GM12878 (cell line): ENCODE data around the gene C4orf33.
"Not testable (repeated sequence)": the region's sequence is repeated elsewhere in the genome, so short reads cannot be mapped to it uniquely, and the experiment has no call there.

Experiments
- CEBPB ChIP-seq, 2 experiments: fragments of 150-350 bp in 1 of 2; IDR thresholded peaks; 2 replicates each; pipeline ENCODE4 v1.6.1; 2012 to 2014; ENCODE audit warnings: low read depth in 2 of 2, low read length in 2 of 2, borderline replicate concordance in 1 of 2, inconsistent platforms in 1 of 2
- CHD1 ChIP-seq: IDR thresholded peaks from 2 replicates; pipeline ENCODE4 v1.6.1; 2012; ENCODE audit warnings: low read depth, low read length, improper control_type of control experiment
- EP300 ChIP-seq, 2 experiments: fragments of 150-350 bp in 1 of 2; IDR thresholded peaks; 2 replicates each; pipeline ENCODE4 v1.6.1; 2011 to 2012; ENCODE audit warnings: low read depth in 2 of 2, low read length in 2 of 2, borderline replicate concordance in 1 of 2, improper control_type of control experiment in 1 of 2, inconsistent platforms in 1 of 2; ENCODE audit not compliant: control insufficient read depth in 1 of 2
- POLR2A ChIP-seq: IDR thresholded peaks from 2 replicates; pipeline ENCODE4 v1.6.1; 2011; ENCODE audit warnings: low read depth, mild to moderate bottlenecking, low read length
- POLR2AphosphoS5 ChIP-seq: IDR thresholded peaks from 2 replicates; pipeline ENCODE4 v1.6.1; 2011; ENCODE audit warnings: mild to moderate bottlenecking, low read length, inconsistent platforms
- RFX5 ChIP-seq: IDR thresholded peaks from 2 replicates; pipeline ENCODE4 v1.6.1; 2011; ENCODE audit warnings: low read depth, low read length, improper control_type of control experiment
- SRF ChIP-seq, 2 experiments: IDR thresholded peaks; 2 replicates each; pipeline ENCODE4 v1.6.1; 2011; ENCODE audit warnings: low read depth in 2 of 2, low read length in 2 of 2, mild to moderate bottlenecking in 1 of 2, moderate library complexity in 1 of 2
- STAT3 ChIP-seq: IDR thresholded peaks from 2 replicates; pipeline ENCODE4 v1.6.1; 2011; ENCODE audit warnings: low read depth, low read length, improper control_type of control experiment
- TF ChIP-seq, protein P1 (sequence below): IDR thresholded peaks from 2 replicates; pipeline ENCODE4 v1.6.1; 2012; ENCODE audit warnings: mild to moderate bottlenecking, low read depth, low read length
- TF ChIP-seq, protein P2 (sequence below): IDR thresholded peaks from 2 replicates; pipeline ENCODE4 v1.6.1; 2012; ENCODE audit warnings: low read depth, low read length, improper control_type of control experiment
- TF ChIP-seq, protein P3 (sequence below), 3 experiments: IDR thresholded peaks in 2 of 3; conservative IDR thresholded peaks in 1 of 3; 2 replicates each; pipeline ENCODE4 v1.5.1; 2011; ENCODE audit warnings: low read depth in 3 of 3, low read length in 3 of 3, mild to moderate bottlenecking in 3 of 3, control low read depth in 2 of 3, moderate library complexity in 2 of 3, inconsistent platforms in 1 of 3, mixed read lengths in 1 of 3; ENCODE audit not compliant: control insufficient read depth in 2 of 3, insufficient read depth in 1 of 3; ENCODE audit errors: extremely low read depth in 1 of 3

DNA sequence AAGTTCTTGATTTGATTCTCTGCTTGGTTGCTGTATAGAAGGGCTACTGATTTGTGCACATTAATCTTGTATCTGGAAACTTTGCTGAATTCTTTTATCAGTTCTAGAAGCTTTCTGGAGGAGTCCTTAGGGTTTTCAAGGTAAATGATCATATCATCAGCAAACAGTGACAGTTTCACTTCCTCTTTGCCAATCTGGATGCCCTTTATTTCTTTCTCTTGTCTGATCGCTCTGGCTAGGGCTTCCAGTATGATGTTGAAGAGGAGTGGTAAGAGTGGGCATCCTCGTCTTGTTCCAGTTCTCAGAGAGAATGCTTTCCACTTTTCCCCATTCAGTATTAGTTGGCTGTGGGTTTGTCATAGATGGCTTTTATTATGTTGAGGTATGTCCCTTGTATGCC is 26.4 kb upstream of the C4orf33 start:
- TF ChIP-seq, protein P1, sequence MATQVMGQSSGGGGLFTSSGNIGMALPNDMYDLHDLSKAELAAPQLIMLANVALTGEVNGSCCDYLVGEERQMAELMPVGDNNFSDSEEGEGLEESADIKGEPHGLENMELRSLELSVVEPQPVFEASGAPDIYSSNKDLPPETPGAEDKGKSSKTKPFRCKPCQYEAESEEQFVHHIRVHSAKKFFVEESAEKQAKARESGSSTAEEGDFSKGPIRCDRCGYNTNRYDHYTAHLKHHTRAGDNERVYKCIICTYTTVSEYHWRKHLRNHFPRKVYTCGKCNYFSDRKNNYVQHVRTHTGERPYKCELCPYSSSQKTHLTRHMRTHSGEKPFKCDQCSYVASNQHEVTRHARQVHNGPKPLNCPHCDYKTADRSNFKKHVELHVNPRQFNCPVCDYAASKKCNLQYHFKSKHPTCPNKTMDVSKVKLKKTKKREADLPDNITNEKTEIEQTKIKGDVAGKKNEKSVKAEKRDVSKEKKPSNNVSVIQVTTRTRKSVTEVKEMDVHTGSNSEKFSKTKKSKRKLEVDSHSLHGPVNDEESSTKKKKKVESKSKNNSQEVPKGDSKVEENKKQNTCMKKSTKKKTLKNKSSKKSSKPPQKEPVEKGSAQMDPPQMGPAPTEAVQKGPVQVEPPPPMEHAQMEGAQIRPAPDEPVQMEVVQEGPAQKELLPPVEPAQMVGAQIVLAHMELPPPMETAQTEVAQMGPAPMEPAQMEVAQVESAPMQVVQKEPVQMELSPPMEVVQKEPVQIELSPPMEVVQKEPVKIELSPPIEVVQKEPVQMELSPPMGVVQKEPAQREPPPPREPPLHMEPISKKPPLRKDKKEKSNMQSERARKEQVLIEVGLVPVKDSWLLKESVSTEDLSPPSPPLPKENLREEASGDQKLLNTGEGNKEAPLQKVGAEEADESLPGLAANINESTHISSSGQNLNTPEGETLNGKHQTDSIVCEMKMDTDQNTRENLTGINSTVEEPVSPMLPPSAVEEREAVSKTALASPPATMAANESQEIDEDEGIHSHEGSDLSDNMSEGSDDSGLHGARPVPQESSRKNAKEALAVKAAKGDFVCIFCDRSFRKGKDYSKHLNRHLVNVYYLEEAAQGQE: not testable (repeated sequence)
- TF ChIP-seq CEBPB (IDR thresholded peaks at IDR 0.05; ENCODE audit: borderline replicate concordance in 1 of 2, low read depth in 2 of 2, low read length in 2 of 2); RFX5; EP300 (IDR thresholded peaks at IDR 0.05; ENCODE audit: borderline replicate concordance in 1 of 2, control insufficient read depth in 1 of 2, low read depth in 2 of 2, low read length in 2 of 2); STAT3; SRF (IDR thresholded peaks at IDR 0.05; ENCODE audit: low read depth in 2 of 2, low read length in 2 of 2); POLR2A; CHD1; POLR2AphosphoS5: not testable (repeated sequence)
- TF ChIP-seq, protein P2, sequence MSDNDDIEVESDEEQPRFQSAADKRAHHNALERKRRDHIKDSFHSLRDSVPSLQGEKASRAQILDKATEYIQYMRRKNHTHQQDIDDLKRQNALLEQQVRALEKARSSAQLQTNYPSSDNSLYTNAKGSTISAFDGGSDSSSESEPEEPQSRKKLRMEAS: not testable (repeated sequence)
- TF ChIP-seq, protein P3, sequence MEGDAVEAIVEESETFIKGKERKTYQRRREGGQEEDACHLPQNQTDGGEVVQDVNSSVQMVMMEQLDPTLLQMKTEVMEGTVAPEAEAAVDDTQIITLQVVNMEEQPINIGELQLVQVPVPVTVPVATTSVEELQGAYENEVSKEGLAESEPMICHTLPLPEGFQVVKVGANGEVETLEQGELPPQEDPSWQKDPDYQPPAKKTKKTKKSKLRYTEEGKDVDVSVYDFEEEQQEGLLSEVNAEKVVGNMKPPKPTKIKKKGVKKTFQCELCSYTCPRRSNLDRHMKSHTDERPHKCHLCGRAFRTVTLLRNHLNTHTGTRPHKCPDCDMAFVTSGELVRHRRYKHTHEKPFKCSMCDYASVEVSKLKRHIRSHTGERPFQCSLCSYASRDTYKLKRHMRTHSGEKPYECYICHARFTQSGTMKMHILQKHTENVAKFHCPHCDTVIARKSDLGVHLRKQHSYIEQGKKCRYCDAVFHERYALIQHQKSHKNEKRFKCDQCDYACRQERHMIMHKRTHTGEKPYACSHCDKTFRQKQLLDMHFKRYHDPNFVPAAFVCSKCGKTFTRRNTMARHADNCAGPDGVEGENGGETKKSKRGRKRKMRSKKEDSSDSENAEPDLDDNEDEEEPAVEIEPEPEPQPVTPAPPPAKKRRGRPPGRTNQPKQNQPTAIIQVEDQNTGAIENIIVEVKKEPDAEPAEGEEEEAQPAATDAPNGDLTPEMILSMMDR (IDR thresholded peaks at IDR 0.05 in 2 of 3, conservative IDR thresholded peaks at IDR 0.05 in 1 of 3; ENCODE audit: control insufficient read depth in 2 of 3, extremely low read depth in 1 of 3, insufficient read depth in 1 of 3, low read depth in 3 of 3, low read length in 3 of 3): not testable (repeated sequence)
